ENCODE results near the gene LAMA3. TPM values are rescaled to one million over a fixed set of nuclear protein-coding genes. Genes with fewer than 3 reads are reported as not detected.

LAMA3 gene
- total and polyA plus RNA-seq, 2 of the 13 experiments (the other 11 are each of a cell fraction or from before 2014, with no cell fraction given), result 0.45 to 2.2 TPM

GRCh38 chr18:23798824-23799223, 109.6 kb downstream of the LAMA3 start:
- ChIA-PET POLR2A (no interaction called here), CTCF (ENCODE audit: low intra/inter-chr PET ratio, low total read pairs) (no interaction called here)
- H3K4me2 ChIP-seq (ENCODE audit: low read depth, low read length), result no peak overlapping the region
- no peak overlapping the region for H3K27ac ChIP-seq (ENCODE audit: extremely low read length, insufficient read depth, low read length)
- no peaks in the 10 kb centered on the region for H4K20me1 ChIP-seq (ENCODE audit: insufficient read depth, low read length)
- H3K4me1 ChIP-seq (ENCODE audit: insufficient read depth, low read length), result no peaks in the 10 kb centered on the region
- no peaks in the 10 kb centered on the region for H3K27me3 ChIP-seq (ENCODE audit: control insufficient read depth in 1 of 2, insufficient read depth in 2 of 2, low read length in 2 of 2)
- no peaks in the 10 kb centered on the region for H3K36me3 ChIP-seq (replicated peaks in 1 of 2; ENCODE audit: control insufficient read depth in 1 of 2, insufficient read depth in 2 of 2, low read length in 2 of 2)
- in situ Hi-C loops (cut with HindIII; ENCODE audit: extremely low pct_ligation_motif_present, low pct_unique_long_range_greater_than_20kb) (no loop called here), intact Hi-C loops (cut with micrococcal nuclease; ENCODE audit: unreplicated experiment) (no loop called here)
- H3K9ac ChIP-seq (ENCODE audit: insufficient read depth, low read depth, low read length), result no peak overlapping the region
- DNase-seq (ENCODE audit: low spot score) (no peak), FAIRE-seq (no peak), ATAC-seq (no peak)
- WGBS (ENCODE audit: low lambda C conversion rate), result 19% methylated on average over 3 of the region's 3 CpGs
- TF ChIP-seq SMARCC2 (IDR thresholded peaks at IDR 0.05) (no peak), POLR2A (IDR thresholded peaks at IDR 0.05; ENCODE audit: insufficient read depth in 1 of 2, low read depth in 2 of 2, low read length in 2 of 2) (no peak), YY1 (IDR thresholded peaks at IDR 0.05; ENCODE audit: insufficient read depth, insufficient replicate concordance, low read depth, low read length) (no peak), ELF1 (CRISPR knock-in tag; IDR thresholded peaks at IDR 0.05) (no peak), ZKSCAN5 (CRISPR knock-in tag; IDR thresholded peaks at IDR 0.05) (no peak), HNRNPK (IDR thresholded peaks at IDR 0.05; ENCODE audit: low read depth, low read length, poor library complexity, severe bottlenecking) (no peak), LBX2 (CRISPR knock-in tag; IDR thresholded peaks at IDR 0.05; ENCODE audit: borderline replicate concordance) (no peak), ZNF646 (CRISPR knock-in tag; IDR thresholded peaks at IDR 0.05) (no peak), CBX1 (IDR thresholded peaks at IDR 0.05; ENCODE audit: low read depth) (no peak), TRAFD1 (CRISPR knock-in tag; IDR thresholded peaks at IDR 0.05; ENCODE audit: borderline replicate concordance) (no peak), ZNF883 (CRISPR knock-in tag; IDR thresholded peaks at IDR 0.05; ENCODE audit: not compliant biosample characterization) (no peak), HCFC1 (IDR thresholded peaks at IDR 0.05; ENCODE audit: low read depth, low read length) (no peak)
- H3K79me2 ChIP-seq (ENCODE audit: insufficient read depth, low read length), result no peaks in the 10 kb centered on the region
- H2AFZ ChIP-seq (ENCODE audit: low read length), result no peak overlapping the region
- H3K4me3 ChIP-seq (replicated peaks in 1 of 3; ENCODE audit: insufficient read depth in 1 of 3, low read depth in 2 of 3, low read length in 3 of 3), result no peak overlapping the region
- H3K9me3 ChIP-seq (ENCODE audit: low read length), result no peaks in the 10 kb centered on the region
- BruUV-seq (replicated peaks), result no TSS peak
